HG02938 (cell line): ENCODE measurements around the gene TPM1.

Experiments used
- ATAC-seq: cut with Tn5 transposase; IDR thresholded peaks from one replicate; pipeline ENCODE4 v1.9.1; 2021; ENCODE audit warnings: mild to moderate bottlenecking, moderate library complexity; ENCODE audit not compliant: unreplicated experiment

Gene TPM1

DNA sequence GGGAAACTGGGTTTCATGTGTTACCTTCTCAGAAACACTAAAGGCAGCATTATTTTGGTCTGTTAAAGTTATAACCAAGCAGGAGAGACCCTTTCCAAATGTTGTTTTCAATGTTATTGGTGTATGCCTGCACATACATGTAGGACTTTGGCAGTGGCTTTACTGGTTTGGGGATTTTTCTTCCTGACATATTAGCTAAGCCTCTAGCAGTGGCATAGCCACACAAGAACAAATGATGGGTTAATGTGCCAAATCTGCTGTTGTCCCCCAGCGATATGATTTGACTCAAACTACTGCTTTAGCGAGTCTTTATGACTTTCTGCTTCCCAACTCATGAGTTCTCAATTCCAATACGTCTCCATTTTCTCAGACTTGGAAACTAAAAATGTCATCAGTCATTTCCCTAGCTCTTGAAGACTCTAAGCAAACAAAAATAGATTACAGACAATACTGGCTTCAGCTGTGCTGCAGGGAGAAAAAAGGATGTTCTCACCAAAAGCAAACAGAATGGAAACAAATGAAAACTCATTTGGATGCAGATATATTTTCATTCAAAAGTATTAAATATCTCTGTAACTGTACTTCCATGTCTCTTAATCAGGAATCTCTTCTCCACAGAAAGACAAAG lies 29.6 kb downstream of the TPM1 start:
- ATAC-seq, result no peak

DNA sequence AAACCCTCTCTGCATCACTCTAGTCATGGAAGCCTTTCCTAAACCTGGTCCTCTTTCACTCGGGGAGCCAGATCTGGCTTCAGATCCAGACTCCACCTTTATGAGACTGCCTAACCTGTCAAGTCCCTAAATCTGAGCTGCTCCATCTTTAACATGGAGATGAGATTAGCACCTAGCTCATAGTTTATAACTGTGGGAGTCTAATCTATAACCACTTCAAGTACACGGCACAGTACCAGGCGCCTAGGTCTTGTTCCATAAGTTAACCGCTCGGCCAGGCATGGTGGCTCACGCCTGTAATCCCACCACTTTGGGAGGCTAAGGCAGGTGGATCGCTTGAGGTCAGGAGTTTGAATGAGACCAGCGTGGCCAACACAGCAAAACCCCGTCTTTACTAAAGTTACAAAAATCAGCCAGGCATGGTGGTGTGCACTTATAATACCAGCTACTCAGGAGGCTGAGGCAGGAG lies 30.3 kb downstream of the TPM1 start:
- ATAC-seq, result no peak

DNA sequence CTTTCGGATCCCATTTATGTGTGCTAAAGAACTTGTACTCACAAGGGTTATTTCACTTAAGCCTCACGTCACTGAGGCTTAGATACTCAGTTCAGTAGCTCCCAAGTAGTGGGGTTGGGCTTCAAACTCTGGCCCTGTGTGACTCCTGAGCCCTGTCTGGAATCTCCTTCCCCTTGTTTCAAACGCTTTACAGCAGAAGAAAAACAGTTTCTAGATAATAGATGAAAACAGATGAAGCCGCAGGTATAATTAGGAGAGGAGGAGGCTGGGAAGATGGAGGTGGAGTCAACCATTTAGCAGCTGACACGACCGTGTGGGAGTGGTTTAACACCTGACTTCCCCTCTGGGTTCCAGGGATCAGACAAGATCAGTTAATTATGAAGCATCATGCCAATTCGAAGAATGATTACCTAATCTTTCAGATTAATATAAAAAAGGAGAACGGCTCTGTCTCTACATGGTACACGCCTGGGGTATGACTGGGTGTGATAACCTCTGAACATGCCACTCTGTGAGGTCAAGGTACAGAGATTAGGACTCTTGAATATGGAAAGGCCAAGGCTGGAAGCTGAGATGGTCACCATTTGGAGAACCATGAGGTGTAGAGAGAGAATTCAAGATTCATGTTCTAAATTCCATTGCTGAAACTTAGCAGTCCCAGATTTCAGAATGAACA lies 31.1 kb downstream of the TPM1 start:
- no peak for ATAC-seq

DNA sequence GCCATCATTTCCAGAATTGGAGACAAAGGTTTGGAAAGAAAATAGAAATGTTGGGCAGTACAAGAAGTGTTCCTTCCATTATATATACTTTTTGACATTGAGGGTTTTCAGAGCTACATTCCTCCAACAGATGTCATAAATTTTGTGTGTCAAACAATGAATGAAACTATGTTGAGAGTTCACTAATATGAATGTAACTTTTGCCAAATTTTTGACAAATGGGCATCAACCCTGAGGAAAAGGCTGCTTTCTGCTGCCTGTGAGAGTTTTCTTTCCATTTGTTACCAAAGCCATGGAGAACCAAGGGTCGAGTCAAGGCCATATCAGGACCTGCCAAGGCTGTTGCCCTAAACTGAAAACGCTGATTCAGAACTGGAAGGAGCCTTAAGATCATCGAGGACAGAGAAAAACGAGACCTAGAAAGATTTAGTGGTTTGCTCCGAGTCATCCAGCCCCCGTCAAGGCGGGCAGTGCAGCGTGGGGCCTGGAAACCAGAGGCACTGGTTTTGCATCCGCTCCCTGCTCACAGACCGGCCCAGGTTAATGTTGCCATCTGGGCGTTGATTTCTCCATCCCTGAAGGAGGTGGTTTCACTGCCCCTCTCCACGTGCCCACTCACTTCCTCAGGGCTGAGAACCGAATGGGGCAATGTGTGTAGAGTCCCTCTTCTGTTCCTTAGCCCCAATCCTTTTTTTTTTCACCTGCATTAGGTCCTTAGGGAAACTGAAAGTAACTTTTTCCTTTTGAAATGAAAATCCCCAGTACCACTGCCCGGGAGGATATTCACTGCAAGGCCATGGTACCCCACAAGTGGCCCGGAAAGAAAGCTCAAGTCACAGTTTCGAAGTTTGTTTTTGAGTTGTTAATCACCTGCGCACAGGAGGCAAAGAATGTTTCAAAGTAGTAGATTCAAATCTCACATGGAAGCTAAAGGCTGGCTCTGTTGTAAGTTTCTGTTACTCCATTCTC lies 32.8 kb downstream of the TPM1 start:
- no peak for ATAC-seq

DNA sequence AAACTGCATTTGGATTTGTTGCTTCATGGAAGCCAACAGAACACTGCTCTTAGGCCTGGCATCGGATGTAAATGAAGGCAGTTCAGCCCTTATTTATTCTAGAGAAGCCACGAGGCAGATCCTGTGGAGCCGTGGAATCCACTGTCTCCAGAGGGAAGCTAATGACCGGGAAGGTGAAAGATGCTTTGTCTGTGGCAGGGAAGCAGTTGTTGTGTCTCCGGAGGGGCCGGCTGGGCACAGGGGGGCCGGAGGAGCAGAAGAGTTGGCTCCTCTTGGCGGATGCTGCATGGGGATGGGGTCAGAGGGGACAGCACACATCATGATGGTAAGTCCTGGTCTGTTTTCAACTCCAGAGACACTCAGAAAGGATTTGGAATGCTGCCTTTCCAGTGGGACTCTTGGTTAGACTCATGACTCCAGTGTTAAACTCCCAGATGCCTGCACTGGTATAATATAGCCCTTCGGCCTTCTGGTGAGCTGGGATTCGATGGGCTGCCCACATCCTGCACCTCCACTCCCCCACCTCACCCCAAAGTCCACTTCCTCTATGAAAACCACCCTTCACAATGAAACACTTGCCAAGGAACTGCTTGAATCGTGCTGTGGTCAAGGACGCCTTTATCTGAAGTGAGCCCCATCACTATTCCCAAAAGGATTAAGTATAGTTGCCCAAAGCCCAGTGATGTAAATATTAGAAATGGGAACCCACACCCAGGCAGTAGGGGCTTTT lies 33.6 kb downstream of the TPM1 start:
- no peak for ATAC-seq

DNA sequence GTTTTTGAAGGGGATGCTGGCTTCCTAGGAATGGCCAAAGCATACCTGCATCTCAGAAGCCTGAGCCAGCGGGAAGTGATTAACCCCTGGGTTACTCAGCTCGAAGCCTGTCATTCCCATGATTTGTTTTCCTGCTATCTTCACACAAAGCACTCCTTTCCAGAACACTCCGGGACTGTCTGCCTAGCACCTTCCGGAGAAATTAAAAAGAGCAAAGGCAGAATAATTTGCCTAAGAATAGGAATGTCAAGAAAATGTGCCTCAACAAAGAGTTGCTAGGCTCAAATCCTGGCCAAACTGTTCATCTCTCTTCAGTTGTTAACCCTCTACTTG lies 34.1 kb downstream of the TPM1 start:
- ATAC-seq, result no peak

DNA sequence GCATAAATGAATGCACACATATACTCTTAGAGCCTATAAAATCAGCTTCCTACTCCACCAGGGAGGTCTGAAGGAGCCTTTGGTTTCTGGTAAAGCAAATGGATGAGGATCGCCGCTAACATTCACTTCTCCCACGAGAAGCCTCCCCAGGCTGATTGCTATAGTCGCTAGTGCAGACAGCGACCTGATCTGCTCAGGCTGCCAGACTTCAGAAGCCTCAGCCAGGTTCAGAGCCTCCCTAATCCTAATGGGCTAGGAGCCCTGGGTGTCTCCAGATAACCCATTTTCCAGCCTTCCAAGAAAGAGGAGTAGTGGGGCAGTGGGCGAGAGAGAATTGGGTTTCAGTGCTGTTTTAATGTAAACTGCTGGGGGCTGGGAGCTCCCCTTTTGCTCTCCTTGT lies 35.4 kb downstream of the TPM1 start:
- ATAC-seq, result no peak

DNA sequence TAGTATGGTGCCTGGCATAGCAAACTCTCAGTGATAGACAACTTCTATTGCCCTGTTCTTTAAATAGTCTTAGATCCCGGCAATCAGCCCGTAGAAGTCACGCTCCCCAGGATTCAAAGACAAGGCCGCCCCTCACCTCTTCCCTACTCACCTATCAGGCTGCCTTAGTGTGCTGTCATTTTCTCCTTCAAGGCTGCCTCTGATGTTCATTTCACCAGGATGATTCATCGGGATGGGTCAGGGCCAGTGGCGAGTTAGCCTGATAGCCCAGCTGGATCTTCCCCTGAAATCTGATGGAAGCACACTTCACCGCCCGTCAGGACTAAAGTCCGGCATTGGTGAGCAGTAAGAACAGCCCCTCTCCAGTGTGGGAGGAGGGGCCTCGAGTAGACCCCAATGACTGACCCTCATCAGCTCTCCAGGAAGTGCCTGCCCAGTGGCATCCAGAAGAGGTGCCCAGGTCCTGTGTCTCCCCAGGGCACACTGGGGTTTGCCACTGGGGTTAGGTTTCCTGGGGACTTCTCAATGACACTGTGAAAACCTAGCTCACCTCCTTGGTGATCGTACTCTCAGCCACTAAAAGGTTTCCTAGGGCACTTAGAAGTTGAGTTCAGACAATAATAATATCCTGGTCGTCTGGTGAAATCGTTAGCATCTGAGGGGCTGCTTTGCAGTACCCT lies 37.5 kb downstream of the TPM1 start:
- ATAC-seq, result no peak

DNA sequence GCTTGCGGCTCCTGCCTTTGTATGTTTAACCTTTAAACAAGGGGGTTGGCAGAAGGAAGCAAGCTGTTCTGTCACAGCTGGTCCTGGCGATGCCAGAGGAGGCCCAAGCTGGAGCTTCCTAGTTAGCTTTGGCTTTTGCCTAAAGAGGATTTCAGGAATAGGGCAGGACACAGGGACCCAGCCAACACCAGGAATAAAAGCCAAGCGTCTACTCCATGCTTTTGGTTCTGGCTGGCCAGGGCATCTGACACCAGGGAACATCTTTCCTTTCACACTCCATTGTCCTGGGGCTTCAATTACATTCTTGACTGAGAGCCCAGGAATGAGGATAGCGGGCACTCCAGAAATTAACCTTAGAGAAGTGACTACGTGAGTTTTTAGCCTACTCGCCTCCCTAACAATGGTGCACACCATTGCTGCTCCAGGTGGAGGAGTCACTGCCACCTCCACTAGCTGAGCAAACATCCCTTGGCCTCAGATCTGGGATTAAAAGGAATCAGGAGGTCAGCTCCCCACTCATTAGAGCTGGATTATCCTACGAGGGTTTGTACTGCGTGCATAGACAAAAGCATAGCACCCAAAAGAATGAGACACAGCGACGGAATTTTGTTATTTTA lies 38.2 kb downstream of the TPM1 start:
- no peak for ATAC-seq

DNA sequence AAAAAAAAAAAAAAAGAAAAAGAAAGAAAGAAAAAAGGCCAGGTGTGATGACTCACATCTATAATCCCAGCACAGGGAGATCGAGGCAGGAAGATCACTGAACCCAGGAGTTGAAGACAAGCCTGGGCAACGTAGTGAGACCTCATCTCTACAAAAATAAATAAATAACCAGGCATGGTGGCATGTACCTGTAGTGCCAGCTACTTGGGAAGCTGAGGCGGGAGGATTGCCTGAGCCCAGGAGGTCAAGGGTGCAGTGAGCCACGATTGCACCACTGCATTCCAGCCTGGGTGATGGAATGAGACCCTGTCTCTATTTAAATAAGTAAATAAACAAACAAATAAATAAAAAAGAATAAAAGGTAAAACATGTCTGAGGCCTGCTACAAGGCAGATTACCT lies 39.8 kb downstream of the TPM1 start:
- no peak for ATAC-seq

DNA sequence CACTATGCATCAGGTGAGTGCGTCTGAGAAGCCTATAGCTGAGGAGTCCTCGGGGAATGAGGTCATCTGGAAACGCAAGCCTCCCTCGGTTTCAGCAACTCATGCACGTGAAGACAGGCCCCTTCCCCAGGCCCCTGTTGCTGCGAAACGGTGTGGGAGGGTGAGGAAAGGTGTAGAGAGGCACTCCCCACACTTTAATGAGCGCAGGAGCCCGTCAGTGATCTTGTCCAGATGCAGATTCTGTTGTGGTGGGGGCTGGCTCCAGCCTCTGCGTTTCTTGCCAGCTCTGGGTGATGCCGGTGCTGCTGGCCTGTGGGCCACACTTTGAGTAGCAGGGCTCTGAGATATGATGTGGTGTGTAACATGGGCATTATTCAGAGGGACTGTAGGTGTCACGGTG lies 40.5 kb downstream of the TPM1 start:
- ATAC-seq, result no peak

DNA sequence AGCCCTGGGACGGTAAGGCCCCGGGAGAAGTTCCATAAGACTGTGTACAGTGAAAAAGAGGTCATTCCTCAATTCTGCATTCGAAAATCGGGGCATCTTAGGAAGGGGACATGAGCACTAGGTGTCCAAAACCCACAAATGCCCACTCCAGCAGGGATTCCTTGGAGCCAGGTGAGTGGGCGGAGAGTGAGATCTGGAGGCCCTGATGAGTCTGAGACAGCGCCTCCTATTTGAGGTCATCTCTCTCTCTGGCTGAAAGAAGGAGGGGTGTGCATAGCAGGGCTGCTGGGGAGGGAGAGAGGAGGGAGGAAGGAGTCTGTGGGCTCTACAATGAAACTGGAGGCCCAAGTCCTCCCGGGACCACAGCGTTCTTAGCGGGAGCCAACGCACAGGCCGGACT lies 41.0 kb downstream of the TPM1 start:
- no peak for ATAC-seq

DNA sequence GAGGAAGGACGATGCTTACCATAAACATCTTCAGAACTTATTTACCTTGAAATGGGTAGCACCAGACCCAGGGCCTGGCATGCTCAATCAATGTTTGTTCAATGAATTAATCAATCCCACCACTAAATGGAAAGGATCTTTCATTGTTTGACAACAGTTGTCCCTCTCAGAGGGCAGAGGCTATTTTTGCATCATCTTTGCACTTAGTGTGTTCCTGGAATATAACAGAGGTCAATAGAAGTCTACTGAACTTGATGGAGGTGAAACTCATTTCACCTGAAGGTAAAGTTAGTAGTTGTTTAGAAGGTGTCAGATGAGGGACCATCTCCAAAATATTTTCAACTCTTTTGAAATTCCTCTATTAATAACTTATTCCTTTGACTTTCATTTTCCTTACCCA lies 42.3 kb downstream of the TPM1 start:
- ATAC-seq, result no peak

DNA sequence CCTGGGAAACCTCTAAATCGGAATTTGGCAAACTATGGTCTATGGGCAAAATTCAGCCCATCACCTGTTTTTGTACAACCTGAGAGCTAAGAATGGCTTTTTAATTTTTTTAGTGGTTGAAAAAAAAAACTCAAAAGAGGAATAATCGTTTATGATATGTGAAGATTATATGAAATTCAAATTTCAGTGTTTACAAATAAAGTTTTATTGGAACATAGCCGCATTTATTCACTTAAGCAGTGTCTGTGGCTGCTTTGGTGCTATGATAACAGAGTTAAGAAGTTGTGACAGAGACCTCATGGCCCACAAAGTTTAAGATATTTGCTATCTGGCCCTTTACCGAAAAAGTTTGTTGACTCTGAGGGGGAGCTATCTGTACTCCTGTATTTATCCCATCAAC lies 42.7 kb downstream of the TPM1 start:
- ATAC-seq, result no peak

DNA sequence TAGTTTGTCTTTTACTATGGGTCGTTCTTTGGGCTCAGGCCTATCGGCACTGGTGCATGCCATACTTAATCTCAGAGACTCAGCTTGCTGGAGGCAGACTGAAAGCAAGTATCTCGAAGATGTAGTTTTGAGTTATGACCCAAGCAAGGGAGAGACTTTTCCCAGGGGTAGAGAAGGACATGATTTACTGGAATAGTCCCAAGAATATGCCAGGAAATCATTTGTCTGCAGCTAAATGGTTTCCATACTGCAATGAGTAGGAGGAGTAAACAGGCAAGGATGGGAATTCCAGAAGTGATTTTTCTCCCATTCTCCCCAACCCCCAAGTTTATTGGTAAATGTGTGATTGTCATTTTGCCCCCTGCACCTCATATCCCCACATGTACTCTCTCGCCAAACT lies 43.7 kb downstream of the TPM1 start:
- no peak for ATAC-seq

DNA sequence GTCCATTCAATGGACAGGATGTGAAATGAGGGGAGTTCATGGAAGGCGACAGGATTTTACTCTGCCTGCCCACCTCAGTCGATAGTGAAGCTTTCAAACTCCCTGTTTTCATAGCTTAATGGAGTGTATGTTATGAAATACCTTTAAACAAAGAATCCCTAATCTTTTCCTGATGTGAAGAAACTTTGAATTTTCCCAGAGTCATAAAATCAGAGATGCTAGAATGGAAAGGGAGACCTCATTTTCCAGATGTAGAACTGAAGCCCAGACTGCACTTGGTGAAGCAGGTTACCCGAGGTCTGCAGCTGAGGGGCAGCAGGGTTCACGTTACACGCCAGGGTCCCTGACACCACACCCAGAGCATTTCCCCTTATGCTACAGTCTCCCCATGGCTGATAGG lies 44.4 kb downstream of the TPM1 start:
- ATAC-seq, result no peak

DNA sequence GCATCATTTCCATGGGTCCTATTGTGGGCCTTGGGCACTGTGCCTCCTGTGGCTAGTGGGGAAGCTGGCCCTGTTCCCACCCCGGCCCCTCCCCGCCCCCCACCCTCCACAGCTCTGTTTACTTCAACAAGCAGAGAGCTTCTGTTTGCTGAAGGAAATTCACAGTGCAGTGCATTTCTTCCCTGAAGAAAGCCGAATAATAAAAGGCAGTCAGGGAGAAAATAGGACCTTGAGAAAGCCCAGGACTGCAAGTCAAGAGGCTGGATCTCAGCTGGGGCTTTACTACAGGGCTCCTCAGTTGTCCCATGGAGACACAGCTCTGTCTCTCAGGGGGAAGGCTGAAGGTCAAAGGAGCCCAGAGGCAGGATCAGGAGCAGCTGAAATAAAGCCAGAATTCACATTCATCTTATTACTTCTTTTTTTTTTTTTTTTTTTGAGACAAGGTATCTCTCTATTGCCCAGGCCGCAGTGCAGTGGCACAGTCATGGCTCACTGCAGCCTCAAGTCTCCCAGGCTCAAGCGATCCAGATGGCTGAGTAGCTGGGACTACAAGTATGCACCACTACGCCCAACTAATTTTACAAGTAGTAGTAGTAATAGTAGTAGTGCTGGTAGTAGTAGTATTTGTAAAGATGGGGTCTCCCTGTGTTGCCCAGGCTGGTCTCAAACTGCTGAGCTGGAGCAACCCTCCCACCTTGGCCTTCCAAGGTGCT lies 46.1 kb downstream of the TPM1 start:
- no peak for ATAC-seq

DNA sequence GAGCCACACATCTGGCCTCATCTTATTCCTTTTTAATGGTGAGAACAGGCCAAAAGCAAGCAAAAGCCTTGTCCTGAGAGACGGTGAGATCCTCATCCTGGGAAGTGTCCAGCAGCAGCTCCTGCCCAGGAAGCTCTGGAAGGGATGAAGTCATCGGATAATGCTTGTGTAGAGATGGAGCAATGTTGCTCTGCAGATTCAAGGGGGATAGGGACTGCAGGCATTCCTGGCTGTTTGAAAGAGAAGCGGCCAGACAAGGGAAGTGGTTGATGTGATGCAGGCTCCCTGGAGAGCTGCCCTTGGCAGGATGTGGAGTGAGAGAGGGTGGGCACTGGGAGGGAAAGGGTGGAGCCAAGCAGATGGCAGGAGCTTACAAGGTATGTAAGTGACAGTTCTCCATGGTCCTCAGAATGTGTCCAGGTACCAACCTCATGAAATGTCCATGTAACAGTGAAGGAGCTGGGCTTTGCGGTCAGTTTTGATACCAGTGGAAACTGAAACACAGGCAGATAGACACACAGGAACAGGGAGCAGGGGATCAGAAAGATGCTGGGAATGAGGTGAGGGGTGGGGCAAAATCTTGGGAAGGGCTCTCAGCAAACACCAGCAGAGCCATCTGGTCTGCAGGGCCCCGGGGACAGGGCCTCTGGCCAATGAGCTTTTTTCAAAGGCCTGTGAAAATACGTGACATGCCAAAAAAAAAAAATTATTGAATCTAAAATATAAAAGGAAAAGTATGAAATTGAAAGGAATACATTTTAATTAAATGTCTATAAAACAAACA lies 46.9 kb downstream of the TPM1 start:
- ATAC-seq, result no peak

DNA sequence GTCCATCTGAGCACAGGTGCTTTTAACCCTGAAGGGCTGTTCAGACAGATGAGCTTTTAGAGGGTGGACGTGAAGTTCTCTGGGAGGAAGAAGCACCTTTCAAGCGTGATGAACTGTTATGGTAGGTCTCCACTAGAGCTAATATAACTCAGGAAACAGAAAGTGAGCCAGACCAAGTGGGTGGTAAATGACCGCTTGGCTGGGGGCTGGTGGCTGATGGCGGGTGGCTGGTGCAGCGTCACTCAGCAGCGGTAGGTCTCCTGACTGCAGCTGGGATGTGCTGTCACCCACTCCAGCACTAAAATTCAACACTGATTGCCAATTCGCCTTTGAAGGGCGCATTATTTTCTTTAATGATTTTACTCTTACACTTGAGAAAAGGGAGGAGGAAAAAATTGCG lies 47.9 kb downstream of the TPM1 start:
- no peak for ATAC-seq
